ENCODE results near the gene NRDC. TPM values are rescaled to one million over a fixed set of nuclear protein-coding genes. Genes with fewer than 3 reads are reported as not detected.

The NRDC gene, protein sequence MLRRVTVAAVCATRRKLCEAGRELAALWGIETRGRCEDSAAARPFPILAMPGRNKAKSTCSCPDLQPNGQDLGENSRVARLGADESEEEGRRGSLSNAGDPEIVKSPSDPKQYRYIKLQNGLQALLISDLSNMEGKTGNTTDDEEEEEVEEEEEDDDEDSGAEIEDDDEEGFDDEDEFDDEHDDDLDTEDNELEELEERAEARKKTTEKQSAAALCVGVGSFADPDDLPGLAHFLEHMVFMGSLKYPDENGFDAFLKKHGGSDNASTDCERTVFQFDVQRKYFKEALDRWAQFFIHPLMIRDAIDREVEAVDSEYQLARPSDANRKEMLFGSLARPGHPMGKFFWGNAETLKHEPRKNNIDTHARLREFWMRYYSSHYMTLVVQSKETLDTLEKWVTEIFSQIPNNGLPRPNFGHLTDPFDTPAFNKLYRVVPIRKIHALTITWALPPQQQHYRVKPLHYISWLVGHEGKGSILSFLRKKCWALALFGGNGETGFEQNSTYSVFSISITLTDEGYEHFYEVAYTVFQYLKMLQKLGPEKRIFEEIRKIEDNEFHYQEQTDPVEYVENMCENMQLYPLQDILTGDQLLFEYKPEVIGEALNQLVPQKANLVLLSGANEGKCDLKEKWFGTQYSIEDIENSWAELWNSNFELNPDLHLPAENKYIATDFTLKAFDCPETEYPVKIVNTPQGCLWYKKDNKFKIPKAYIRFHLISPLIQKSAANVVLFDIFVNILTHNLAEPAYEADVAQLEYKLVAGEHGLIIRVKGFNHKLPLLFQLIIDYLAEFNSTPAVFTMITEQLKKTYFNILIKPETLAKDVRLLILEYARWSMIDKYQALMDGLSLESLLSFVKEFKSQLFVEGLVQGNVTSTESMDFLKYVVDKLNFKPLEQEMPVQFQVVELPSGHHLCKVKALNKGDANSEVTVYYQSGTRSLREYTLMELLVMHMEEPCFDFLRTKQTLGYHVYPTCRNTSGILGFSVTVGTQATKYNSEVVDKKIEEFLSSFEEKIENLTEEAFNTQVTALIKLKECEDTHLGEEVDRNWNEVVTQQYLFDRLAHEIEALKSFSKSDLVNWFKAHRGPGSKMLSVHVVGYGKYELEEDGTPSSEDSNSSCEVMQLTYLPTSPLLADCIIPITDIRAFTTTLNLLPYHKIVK
- total RNA-seq (2014; rRNA removed; shearing (Covaris generic)) = 62.5 and 71.9 TPM in 2 replicates

DNA sequence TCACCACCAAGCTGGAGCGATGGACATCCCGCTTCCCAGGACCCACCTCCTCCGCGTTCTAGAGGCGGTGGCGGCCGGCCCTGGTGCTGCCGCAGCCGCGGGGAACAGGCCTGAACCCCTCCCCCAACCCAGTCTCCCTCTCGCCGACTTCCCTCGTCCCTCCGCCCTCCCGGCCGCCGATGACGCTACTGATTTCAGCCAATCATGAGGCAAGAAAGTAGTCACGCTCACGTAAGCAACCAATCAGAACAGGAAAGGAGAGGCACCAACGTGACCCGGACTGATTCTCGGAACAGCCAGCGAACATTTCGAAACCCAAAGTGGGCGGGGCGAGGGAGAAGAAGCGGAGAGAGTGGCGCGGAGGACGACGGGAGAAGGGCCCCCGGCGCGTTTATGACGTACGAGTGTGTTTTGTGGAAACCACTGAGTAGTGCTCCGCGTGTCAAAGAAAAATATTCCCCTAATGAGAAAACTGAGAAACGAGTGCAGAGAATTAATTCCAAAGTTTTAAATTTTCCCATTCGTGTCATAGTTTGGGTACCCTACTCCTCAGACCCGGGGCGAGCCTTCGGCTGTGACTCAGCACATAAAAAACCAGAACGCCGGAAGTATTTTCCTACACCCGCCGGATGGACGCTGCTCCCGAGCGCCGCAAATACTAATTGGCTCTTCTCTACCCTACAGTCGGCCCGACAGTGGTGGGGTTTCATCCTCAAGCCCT is at the start of gene NRDC:
TSS of gene NRDC (minus strand) at position 112 of the 721 bp plus-strand sequence. CDS start 112 bp downstream, outside the sequence.
- DNase-seq (ENCODE audit: low read depth) = peak; percentile 100

- DNase-seq (ENCODE audit: low read depth) = peak; percentile 35
Measured at GRCh38 chr1:51927029-51927428, 48.5 kb upstream of the NRDC start.

GRCh38 chr1:51926171-51926812 is 47.8 kb upstream of the NRDC start:
- peak; percentile 74 for DNase-seq (ENCODE audit: low read depth)

- DNase-seq (ENCODE audit: low read depth) = peak; percentile 65
Measured at GRCh38 chr1:51924455-51924854, 45.9 kb upstream of the NRDC start.

GRCh38 chr1:51922040-51922439 is 43.5 kb upstream of the NRDC start:
- DNase-seq (ENCODE audit: low read depth) = no peak

DNA sequence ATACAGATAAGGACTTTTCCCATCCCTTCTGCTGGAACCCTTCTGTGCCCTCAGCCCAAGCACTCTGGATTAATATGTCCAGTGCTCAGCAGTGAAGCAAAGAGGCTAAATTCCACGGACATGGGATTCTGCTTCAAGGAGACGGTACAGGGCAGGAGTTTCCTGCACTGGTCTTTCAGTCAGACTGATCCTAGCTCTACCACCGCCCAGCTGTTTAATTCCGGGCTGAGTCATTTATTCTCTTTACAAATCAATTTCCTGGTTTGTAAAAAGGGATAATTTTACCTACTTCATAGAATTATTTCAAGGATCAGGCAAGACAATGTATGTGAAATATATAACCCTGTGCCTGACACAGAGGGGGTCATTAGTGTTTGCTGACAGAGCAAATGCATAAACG is 41.6 kb upstream of the NRDC start:
- no peak for DNase-seq (ENCODE audit: low read depth)

GRCh38 chr1:51919684-51920083 is 41.2 kb upstream of the NRDC start:
- no peak for DNase-seq (ENCODE audit: low read depth)

- peak; percentile 9 for DNase-seq (ENCODE audit: low read depth)
Measured at GRCh38 chr1:51916587-51917405, 38.3 kb upstream of the NRDC start.

GRCh38 chr1:51915951-51916350 is 37.4 kb upstream of the NRDC start:
- no peak for DNase-seq (ENCODE audit: low read depth)

DNA sequence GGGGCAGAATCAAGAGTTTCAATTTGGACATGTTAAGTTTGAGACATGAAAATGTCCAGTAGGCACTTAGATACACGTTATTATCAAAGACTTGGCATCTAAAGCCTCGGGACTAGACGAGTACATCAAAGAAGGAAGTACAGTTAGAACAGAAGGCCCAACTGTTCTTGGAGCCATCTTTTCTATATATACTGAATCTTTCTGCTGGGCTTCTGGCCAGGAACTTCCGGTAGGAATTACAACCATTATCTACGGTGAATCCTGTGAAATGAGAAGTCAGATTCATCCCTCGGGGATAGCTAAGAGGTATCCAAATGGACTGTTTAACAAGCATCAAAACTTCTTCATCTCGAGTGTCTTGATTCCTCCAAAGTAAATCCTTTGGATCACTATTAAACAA is 34.4 kb upstream of the NRDC start:
- peak; percentile 20 for DNase-seq (ENCODE audit: low read depth)

DNA sequence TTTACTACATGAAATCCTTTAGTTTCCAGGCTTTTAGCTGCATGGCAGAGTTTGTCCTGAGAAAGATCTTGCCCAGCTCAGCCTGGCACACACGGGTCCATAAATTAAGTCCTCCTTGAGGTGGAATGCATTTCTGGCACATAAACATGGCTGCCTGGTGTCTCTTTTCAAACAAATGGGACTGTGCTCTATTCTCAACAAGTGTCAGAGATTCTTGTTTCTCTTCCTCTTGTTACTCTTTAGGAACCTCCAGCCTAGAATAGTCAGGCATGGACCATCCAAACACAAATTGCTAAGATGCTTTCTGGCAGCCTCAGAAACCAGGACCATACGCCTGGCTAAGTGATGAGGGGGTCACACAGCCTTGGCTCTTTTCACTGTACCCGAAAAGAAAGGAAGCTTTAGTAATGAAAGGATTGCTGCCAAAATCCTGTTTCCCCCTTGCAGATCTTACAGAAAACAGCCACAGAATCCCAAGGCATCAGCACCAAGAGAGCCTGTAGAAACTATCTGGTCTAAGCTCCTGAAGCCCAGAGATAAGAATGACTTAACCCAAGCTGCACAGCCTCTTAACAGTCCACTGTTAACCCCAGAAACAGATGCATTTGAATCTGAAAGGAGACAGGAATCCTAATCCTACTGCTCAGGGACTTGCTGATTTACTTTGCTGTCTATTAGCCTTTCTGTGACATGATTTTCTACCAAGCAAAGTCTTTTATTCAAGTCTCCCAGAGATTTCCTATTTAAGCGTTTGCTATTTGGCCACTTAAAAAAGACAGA is 31.9 kb upstream of the NRDC start:
- no peak for DNase-seq (ENCODE audit: low read depth)

DNA sequence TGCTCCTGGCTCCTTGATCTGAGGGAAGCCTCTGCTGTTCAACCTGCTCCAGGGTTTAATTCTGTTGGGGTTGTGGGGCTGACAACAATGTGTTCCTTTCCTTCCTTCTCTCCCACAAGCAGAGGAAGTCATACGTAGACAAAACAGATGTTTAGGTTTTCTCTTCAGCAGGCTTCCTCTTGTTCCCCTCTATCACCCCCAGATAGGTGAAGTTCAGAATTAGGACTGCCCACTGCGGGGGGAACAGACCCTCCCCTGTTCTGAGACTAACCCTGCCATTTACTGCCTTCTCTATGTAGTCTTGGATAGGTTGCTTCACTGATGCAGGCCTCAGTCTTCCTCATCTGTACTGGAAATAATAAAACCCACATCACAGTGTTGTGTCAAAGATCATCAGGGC is 30.0 kb upstream of the NRDC start:
- no peak for DNase-seq (ENCODE audit: low read depth)

DNA sequence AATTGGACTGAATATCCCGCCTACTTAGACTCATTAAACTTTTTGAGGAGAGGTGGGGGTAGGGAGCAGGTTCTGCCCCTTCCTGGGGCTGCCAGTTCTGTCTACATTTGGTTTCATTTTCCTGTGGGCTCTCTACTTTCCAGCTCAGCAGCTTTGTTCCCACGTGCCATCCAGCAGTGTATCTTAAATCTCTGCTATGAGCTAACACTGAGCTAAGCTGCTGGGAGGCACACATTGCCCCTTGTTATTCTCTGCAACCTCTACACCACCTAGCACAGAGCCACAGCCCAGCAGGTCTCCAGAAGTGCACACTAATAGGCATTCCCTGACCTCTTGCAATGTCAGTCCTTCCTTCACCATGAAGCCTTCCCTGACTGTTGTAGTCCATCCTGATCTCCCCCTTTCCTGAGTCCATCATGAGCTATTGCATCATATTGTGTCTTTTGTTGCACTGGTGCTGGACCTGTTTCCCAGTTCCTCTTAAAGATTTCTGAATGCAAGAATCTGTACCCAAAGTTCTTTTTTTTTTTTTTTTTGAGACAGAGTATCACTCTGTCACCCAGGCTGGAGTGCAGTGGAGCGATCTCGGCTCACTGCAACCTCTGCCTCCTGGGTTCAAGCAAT is 28.7 kb upstream of the NRDC start:
- peak; percentile 38 for DNase-seq (ENCODE audit: low read depth)

- DNase-seq (ENCODE audit: low read depth) = peak; percentile 82
Measured at GRCh38 chr1:51906306-51907078, 28.0 kb upstream of the NRDC start.

- DNase-seq (ENCODE audit: low read depth) = no peak
Measured at GRCh38 chr1:51902456-51902855, 23.9 kb upstream of the NRDC start.

GRCh38 chr1:51901151-51901550 is 22.6 kb upstream of the NRDC start:
- no peak for DNase-seq (ENCODE audit: low read depth)

GRCh38 chr1:51899022-51899421 is 20.5 kb upstream of the NRDC start:
- DNase-seq (ENCODE audit: low read depth) = no peak

Data from RPMI7951 (cell line).